Right ventricle myocardium superior (tissue), 1 donor: Measurements from ENCODE around the gene CSNK1D. TPM values are rescaled to one million over a fixed set of nuclear protein-coding genes. Genes with fewer than 3 reads are reported as not detected.
A peak's percentile ranks its signal among the peaks of the same experiment; 100 is the strongest.

Experiments used
- ATAC-seq: fragments of 200-7000 bp; cut with Tn5 transposase; one replicate; pipeline ENCODE4 v1.9.1; 2020; ENCODE audit warnings: mild to moderate bottlenecking; ENCODE audit not compliant: poor library complexity
- DNase-seq: peaks from one replicate; pipeline ENCODE4 v3.0.0-alpha.2; 2020
- intact Hi-C: fragments of 100-400 bp; cut with DNase I; formaldehyde crosslinking; loops from one replicate; pipeline ENCODE4 v1.11.2; 2022
- total RNA-seq: library from RNA; stranded (reverse); fragmentation: NEBNext Ultra II Directional; extraction: Animal tissue kit (Norgen Biotek cat#: 25700); gene quantifications from one replicate; pipeline ENCODE4 v1.2.1, GENCODE V29; 2021
- donor health status: DM: no; HTN: yes; CAD: no; lungs with severe emphysema.

The CSNK1D gene
- total RNA-seq, 1 donor from 2014 or later, result 54.4 TPM

DNA sequence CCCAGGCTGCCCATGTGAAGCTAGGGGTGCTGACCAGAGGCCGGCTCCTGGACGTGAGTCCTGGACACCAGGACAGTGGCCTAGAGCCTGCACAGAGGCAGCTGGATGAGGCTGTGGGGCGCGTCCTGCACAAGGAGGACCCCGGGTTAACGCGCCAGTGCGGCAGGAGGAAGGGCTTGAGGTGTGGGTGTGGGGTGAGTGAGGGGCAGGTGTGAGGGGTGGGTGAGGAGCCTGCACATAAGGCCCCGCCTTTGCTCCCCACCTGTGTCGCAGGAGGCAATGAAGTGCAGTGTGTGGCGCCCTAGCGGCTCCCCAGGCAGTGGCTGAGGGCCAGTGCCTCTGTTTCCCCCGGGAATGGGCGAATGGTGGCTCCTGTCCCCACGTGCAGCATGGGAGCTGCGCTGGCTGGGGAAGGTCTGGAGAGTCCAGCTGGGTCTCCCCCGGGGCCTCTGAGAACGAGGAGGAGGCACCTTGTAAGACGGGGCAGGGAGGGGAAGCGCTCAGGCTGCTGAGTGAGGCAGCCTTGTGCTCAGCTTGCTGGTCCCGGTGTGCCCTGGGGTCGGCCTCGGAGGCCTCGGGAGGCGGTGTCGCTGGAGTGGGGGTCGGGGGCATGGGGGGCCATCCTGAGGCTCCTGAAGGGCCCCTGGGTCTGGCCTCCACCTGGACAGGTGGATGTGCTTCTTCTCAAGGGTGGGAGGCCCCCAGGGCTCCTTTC is 40.7 kb upstream of the CSNK1D start:
- intact Hi-C loops, result no loop called here
- no peak for ATAC-seq
- DNase-seq, result no peak

DNA sequence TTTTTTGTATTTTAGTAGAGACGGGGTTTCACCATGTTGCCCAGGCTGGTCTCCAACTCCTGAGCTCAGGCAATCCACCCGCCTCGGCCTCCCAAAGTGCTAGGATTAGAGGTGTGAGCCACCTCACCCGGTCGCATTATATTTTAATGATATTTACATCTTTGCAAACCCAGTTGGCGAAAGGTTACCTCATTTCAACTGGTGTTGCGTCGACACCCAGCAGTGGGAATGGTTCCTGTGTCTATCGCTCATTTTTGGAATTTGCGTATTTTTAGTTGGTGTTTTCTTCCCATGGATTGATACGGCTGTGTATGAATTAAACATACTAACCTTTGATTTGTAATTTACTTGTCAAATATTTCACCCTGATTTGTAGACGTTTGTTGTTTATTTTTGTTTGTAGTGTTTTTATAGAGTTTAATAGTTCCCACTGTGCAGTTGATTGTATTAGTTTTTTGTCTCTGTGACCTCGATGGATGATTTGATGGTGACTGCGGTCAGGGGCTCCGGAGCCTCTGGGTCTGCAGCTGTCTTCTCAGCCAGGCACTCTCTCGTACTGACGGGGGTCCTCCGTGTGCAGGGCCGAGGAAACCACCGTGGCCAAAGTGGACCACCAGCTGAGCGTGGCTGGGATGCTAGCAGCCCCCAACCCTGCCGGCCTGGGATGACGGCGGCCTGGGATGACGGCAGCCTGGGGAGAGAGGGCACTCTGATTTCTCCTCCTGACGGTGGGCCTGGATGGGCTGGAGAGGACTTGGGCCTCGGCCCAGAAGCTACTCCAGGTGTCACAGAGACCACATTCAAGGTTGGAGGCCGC is 39.9 kb upstream of the CSNK1D start:
- DNase-seq (no peak), ATAC-seq (no peak)
- intact Hi-C loops, result no loop called here

DNA sequence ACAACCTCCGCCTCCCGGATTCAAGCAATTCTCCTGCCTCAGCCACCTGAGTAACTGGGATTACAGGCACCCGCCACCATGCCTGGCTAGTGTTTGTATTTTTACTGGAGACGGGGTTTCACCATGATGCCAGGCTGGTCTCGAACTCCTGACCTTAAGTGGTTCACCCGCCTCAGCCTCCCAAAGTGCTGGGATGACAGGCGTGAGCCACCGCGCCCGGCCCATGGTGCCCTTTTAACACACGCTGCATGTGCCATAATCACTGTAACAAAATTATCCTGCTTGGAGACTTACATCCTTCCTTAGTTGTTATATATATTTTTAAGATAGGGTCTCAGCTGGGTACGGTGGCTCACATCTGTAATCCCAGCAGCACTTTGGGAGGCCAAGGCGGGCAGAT is 38.5 kb upstream of the CSNK1D start:
- no peak for ATAC-seq
- DNase-seq, result no peak
- intact Hi-C loops, result no loop called here

GRCh38 chr17:82310877-82311276 is 37.4 kb upstream of the CSNK1D start:
- no peak for DNase-seq
- intact Hi-C loops, result no loop called here
- no peak for ATAC-seq

DNA sequence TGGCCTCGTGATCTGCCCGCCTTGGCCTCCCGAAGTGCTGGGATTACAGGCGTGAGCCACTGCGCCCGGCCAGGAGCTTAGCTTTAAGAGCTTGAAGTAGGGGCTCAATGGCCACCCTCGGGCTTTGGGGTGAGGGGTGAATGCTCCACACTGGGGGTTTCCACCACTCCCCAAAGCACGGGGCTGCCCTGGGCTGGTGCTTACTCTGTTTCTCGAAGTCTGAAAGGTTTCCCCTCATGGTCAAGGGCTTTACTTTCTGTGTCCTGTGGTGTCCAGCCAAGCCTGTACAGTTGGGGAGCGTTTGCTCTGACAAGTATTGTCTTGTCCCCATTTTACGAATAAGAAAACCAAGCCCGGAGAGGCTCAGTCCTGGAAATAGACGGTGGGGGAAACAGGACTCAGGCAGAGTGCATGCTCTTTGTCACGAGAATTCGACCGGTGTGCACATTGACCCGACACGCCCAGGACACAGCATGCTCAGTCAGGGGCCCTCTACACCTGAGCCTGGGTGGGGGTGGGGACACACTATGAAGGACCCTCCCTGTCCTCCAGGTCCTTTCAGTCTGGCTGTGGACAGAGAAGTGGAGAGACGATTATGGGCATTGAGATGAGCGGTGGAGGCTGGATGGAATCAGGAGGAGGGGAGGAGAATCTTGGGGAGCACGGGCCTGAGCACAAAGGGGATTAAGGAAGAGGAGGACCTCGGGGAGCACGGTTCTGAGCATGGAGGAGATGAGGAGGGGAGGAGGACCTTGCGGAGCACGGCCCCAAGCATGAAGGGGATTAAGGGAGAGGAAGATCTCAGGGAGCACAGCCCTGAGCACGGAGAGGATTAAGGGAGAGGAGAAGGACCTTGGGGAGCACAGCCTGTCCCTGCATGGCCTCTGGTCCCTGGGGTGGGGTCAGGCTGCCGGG is 36.4 kb upstream of the CSNK1D start:
- no peak for DNase-seq
- no peak for ATAC-seq
- intact Hi-C loops, result no loop called here

- intact Hi-C loops, result no loop called here
- ATAC-seq, result no peak
- no peak for DNase-seq
Measured at GRCh38 chr17:82305727-82306300, 32.3 kb upstream of the CSNK1D start.

DNA sequence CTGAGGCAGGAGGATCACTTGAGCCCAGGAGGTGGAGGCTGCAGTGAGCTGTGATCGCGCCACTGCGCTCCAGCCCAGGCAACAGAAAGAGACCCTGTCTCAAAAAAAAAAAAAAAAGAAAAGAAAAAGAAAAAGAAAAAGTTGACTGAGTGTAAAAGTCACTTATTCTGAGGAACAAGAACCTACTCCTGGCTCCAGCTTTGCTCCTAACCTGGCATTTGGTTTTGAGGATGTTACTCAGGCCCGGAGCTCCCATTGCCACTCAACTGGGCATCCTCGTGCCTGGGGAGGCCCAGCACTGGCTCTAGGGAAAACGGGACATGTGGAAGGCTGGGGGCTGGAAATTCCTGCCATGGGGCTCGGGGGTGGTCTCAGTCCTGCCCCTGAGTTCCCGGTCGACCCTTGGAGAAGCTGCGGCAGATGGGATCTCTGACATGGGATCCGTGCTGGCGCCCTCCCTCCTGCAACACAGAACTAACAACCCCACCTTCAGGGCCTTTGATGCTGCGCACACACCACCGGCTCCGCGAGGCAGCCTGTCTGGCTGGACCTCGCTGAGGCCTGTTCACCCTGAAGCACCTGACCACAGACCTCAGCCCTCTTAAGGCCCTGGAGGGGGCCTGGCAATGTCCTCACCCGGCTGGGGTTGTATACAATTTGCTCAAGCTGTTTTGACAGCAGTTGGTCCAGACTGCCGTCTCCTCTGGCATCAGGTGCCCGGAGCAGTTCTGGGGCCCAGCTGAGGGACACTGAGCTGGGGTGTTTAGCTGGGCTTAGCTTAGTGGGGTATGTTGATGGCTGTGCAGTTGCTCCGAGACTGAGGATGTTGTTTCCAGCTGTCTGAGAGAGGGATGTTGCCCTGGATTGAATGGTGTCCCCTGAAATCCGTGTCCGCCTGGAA is 31.6 kb upstream of the CSNK1D start:
- intact Hi-C loops, result no loop called here
- DNase-seq, result no peak
- no peak for ATAC-seq

- intact Hi-C loops, result no loop called here
- ATAC-seq (no peak), DNase-seq (no peak)
Measured at GRCh38 chr17:82303944-82304808, 30.7 kb upstream of the CSNK1D start.

GRCh38 chr17:82302991-82303943 is 29.8 kb upstream of the CSNK1D start:
- ATAC-seq (no peak), DNase-seq (no peak)
- intact Hi-C loops, result no loop called here

- intact Hi-C loops, result no loop called here
- no peak for DNase-seq
- no peak for ATAC-seq
Measured at GRCh38 chr17:82302568-82302963, 29.1 kb upstream of the CSNK1D start.

GRCh38 chr17:82301916-82302567 is 28.5 kb upstream of the CSNK1D start:
- ATAC-seq (no peak), DNase-seq (no peak)
- intact Hi-C loops, result no loop called here

GRCh38 chr17:82301300-82301915 is 27.9 kb upstream of the CSNK1D start:
- DNase-seq (no peak), ATAC-seq (no peak)
- intact Hi-C loops, result no loop called here

GRCh38 chr17:82300707-82301270 is 27.3 kb upstream of the CSNK1D start:
- peak; percentile 85 for DNase-seq
- peak; percentile 40 for ATAC-seq
- intact Hi-C loops, result no loop called here

DNA sequence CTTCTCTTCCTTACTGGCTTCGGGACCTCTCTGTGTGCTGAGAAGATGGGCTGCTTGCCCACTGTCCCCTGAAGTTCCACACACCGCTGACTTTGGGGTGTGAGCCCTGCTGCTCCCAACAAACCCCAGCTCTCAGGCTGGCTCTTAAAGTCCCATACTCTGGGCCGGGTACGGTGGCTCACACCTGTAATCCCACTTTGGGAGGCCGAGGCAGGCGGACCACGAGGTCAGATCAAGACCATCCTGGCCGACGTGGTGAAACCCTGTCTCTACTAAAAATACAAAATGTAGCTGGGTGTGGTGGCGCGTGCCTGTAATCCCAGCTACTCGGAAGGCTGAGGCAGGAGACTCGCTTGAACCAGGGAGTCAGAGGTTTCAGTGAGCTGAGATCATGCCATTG is 26.7 kb upstream of the CSNK1D start:
- no peak for DNase-seq
- intact Hi-C loops, result no loop called here
- ATAC-seq, result no peak

- DNase-seq (no peak), ATAC-seq (no peak)
- intact Hi-C loops, result loop anchor here (10.0 kb wide), 1 partner anchor 65 kb away; no protein-coding TSS in a partner anchor
Measured at GRCh38 chr17:82299452-82299851, 26.0 kb upstream of the CSNK1D start.
